Suppressor macrophage treated with lipopolysaccharide for 4 hours (primary cell): ENCODE data around the gene C4A.
A peak's percentile ranks its signal among the peaks of the same experiment; 100 is the strongest.
"Not testable (repeated sequence)": the region's sequence is repeated elsewhere in the genome, so short reads cannot be mapped to it uniquely, and the experiment has no call there.

Source experiments
- DNase-seq: peaks from one replicate; pipeline ENCODE4 v3.0.0-alpha.2; 2020

The C4A gene

DNA sequence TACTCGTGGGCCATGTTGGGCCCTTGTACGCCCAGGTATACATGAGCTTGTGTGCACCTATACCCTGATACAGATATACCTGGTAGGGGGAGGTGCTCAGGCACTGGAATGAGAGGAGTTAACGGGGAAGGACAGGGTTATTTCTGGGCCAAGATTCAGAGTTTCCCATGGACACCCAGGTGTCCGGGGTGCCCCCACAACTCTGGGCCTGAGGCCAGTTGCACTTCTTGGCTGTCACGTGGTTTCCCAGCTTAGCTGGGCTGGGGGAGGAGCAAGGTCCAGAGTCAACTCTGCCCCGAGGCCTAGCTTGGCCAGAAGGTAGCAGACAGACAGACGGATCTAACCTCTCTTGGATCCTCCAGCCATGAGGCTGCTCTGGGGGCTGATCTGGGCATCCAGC, at the start of gene C4A:
Gene C4A, plus strand, starts transcription at position 314 of the 400 bp plus-strand sequence. Its CDS starts 51 bp downstream, at position 365.
- DNase-seq, result not testable (repeated sequence)

DNA sequence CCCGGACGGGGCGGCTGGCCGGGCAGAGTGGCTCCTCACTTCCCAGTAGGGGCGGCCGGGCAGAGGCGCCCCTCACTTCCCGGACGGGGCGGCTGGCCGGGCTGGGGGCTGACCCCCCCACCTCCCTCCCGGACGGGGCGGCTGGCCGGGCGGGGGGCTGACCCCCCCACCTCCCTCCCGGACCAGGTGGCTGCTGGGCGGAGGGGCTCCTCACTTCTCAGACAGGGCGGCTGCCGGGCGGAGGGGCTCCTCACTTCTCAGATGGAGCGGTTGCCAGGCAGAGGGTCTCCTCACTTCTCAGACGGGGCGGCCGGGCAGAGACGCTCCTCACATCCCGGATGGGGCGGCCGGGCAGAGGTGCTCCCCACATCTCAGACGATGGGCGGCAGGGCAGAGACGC, 49.7 kb upstream of the C4A start:
- DNase-seq, result not testable (repeated sequence)

DNA sequence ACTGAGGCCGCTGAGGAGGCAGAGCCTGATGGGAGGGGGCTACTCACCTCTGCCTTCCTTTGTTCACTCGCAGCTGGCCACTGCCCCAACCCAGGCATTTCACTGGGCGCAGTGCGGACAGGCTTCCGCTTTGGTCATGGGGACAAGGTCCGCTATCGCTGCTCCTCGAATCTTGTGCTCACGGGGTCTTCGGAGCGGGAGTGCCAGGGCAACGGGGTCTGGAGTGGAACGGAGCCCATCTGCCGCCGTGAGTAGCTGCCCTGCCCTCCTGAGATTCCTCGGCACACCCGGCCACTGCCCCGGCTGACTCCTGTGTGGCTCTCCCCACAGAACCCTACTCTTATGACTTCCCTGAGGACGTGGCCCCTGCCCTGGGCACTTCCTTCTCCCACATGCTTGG, 48.3 kb upstream of the C4A start:
- DNase-seq, result no peak

DNA sequence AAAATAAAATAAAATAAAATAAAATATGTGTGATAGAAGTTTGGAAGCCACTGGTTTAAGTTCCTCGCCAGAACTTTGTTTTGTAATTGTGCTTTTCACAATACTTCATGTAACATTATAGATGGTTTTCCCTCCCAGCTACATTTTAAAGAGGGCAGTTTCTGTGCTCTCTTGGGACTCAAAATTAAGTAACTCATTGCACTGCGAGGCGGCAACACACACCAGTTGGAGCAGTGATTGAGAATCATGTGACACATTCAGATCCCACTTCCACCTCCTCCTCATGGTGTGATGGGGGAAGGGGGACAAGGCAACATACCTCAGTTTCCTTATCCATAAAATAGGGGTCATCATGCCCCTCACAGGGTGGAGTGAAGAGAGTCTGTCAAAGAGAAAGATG, 46.8 kb upstream of the C4A start:
- DNase-seq, result no peak

- no peak for DNase-seq
Measured at GRCh38 chr6:31935823-31936222, 46.0 kb upstream of the C4A start.

DNA sequence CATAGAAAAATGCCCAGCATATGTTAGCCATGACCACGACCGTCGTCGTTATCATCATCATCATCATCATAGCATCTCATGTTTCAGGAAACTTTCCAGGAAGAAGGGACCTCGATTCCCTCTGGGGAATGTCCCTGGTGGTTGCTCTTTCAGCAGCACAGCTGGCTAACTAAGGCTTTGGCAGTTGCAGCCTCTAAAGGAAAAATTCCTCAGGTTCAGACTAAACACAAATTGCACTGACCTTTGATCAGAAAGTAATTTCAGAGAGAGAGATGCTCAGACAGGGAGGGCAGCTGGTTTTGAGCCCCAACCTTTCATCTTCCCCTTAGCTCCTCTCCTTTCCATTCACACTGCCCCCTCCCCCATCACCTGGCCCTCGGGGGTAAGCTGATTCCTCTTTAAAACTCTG, 41.6 kb upstream of the C4A start:
- DNase-seq, result peak; percentile 41

GRCh38 chr6:31943742-31944141, 38.1 kb upstream of the C4A start:
- DNase-seq, result no peak

DNA sequence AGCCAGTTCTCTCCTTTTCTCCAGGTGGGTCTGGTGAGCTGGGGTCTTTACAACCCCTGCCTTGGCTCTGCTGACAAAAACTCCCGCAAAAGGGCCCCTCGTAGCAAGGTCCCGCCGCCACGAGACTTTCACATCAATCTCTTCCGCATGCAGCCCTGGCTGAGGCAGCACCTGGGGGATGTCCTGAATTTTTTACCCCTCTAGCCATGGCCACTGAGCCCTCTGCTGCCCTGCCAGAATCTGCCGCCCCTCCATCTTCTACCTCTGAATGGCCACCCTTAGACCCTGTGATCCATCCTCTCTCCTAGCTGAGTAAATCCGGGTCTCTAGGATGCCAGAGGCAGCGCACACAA, 36.7 kb upstream of the C4A start:
- DNase-seq, result no peak

DNA sequence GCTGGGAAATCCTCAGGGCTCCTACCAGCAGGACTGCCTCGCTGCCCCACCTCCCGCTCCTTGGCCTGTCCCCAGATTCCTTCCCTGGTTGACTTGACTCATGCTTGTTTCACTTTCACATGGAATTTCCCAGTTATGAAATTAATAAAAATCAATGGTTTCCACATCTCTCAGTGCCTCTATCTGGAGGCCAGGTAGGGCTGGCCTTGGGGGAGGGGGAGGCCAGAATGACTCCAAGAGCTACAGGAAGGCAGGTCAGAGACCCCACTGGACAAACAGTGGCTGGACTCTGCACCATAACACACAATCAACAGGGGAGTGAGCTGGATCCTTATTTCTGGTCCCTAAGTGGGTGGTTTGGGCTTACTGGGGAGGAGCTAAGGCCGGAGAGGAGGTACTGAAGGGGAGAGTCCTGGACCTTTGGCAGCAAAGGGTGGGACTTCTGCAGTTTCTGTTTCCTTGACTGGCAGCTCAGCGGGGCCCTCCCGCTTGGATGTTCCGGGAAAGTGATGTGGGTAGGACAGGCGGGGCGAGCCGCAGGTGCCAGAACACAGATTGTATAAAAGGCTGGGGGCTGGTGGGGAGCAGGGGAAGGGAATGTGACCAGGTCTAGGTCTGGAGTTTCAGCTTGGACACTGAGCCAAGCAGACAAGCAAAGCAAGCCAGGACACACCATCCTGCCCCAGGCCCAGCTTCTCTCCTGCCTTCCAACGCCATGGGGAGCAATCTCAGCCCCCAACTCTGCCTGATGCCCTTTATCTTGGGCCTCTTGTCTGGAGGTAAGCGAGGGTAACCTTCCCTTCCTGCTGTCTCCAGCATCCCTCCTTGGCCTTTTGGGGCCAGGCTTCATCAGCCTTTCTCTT, 36.1 kb upstream of the C4A start, which contains the start of gene CFB:
Gene CFB, plus strand, starts transcription at position 589 of the 863 bp plus-strand sequence. Its CDS starts 127 bp downstream, at position 716.
- peak; percentile 92 for DNase-seq

DNA sequence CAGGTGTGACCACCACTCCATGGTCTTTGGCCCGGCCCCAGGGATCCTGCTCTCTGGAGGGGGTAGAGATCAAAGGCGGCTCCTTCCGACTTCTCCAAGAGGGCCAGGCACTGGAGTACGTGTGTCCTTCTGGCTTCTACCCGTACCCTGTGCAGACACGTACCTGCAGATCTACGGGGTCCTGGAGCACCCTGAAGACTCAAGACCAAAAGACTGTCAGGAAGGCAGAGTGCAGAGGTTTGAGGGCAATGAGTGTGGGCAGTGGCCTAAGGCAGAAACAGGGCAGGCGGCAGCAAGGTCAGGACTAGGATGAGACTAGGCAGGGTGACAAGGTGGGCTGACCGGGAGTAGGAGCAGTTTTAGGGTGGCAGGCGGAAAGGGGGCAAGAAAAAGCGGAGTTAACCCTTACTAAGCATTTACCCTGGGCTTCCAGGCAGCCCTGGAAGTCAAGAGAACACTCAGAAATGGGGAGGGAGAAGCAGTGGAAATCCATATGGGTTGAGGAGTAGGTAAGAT, 35.4 kb upstream of the C4A start:
- DNase-seq, result no peak

DNA sequence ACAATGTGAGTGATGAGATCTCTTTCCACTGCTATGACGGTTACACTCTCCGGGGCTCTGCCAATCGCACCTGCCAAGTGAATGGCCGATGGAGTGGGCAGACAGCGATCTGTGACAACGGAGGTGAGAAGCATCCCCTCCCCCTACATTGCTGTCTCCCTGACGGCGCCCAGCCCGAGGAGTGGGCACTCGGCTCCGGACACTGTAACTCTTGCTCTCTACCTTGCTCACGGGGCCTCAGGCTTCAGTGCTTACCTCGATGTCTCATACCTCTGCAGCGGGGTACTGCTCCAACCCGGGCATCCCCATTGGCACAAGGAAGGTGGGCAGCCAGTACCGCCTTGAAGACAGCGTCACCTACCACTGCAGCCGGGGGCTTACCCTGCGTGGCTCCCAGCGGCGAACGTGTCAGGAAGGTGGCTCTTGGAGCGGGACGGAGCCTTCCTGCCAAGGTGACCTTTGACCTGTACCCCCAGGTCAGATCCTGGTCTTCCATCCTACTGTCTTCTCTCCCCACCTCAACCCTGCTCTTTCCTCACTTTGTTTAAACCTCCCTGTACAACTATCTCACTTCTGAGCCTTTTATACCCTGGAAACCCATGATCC, 34.7 kb upstream of the C4A start:
- no peak for DNase-seq

DNA sequence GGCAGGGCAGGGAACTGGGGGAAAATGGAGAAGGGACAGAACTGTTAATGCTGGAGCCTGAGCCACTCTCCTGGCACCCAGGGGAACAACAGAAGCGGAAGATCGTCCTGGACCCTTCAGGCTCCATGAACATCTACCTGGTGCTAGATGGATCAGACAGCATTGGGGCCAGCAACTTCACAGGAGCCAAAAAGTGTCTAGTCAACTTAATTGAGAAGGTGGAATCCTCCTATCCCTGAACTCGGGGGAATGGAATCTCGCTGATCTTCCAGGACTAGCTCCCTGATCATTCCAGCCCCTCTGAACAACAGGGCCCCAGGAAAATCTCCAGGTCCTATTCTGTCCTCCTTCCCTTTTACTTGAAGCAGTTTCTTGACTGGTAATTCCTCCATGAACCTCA, 34.0 kb upstream of the C4A start:
- DNase-seq, result no peak

GRCh38 chr6:31948306-31948705, 33.6 kb upstream of the C4A start:
- DNase-seq, result no peak

GRCh38 chr6:31948753-31949413, 33.0 kb upstream of the C4A start:
- DNase-seq, result peak; percentile 67

DNA sequence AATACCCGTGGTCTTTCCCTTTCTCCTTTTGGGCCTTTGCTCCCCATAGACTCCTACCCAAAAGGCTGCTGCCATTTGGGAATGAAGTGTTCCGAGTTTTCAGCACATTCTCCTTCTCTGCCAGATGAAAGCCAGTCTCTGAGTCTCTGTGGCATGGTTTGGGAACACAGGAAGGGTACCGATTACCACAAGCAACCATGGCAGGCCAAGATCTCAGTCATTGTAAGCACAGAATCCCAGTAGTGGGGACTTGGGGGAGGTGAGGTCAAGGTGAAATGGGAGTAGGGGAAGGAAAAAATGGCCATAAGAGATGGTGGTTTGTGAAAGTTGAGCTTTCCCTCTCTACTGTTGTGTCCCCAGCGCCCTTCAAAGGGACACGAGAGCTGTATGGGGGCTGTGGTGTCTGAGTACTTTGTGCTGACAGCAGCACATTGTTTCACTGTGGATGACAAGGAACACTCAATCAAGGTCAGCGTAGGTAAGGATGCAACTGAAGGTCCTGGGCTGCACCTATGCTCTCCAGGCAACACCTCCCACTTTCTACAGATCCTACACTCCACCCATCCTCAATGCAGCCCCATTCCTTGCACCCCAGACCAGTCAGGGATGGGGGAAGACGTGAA, 31.8 kb upstream of the C4A start:
- DNase-seq, result no peak

- DNase-seq, result peak; percentile 79
Measured at GRCh38 chr6:31952140-31952805, 29.6 kb upstream of the C4A start.

- no peak for DNase-seq
Measured at GRCh38 chr6:31952890-31953289, 29.0 kb upstream of the C4A start.

GRCh38 chr6:31954511-31954910, 27.3 kb upstream of the C4A start:
- no peak for DNase-seq

DNA sequence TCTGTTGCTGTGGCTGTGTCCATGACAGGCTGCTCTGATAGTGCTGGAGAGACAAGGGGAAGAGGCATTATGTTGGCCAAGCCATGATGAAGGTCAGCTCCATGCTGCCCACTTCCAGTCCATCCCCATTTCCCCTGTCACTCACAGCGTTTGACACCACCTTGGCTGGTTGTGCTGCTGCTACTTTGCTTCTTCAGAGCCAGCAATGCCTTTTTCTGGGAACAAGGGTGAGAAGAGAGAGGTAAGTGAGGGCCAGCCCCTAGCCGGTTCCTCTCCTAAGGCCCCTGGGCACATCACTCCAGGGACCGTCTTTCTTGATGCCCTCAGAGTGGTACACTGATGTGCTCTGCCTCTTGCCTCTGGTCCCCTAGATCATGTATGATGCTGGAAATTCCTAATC, 25.1 kb upstream of the C4A start:
- no peak for DNase-seq

- no peak for DNase-seq
Measured at GRCh38 chr6:31958412-31958740, 23.5 kb upstream of the C4A start.

DNA sequence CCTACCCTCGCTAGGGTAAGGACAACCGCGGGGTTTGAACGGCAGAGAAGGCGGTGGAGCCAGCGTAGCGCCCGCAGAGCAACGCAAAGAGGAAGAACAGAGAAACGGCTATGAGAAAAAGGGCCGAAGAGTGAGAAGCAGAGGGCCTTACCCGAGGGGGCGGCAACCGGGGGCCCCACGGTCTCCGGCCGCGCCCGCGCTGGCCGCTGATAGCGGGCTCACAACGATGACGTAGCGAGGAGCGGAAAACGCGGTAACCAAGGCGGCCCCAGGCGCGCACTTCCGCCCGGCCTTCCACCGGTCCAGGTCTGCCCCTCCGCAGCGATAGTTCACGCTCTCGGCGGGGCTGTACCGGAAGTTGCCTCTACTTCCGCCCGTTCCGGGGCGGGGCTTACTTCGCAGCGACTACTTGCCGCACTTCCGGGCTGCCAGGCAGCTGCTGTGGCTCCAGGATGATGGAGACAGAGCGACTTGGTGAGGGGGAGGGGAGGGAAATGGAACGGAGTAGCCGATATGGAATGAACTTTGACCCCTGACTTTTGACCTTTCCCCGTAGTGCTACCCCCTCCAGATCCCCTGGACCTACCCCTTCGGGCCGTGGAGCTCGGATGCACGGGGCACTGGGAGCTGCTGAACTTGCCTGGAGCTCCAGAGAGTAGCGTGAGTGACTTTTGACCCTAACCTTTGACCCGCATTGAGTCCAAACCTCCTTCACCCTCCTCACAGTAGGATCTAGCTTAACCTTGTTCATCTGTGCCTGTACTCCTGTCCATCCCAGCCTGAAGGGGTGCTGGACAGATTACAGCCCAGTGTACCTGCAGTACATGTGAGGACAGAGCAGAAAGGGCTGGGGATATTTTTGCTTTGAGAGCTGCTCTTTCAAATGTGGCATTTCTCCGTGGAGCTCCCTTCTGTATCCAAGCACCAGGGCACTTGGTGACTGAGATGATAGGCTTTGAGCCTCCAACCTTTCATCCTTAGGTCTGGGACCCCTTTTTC, 22.8 kb upstream of the C4A start, which contains the start of the genes NELFE and SKIC2:
Gene NELFE, minus strand, starts transcription at position 231 of the 999 bp plus-strand sequence. CDS start 525 bp downstream, outside the sequence.
Gene SKIC2, plus strand, starts transcription at position 435 of the 999 bp plus-strand sequence. Its CDS starts 18 bp downstream, at position 453.
- peak; percentile 99 for DNase-seq
